ENCODE measurements around the gene NACC2. TPM values are rescaled to one million over a fixed set of nuclear protein-coding genes. Genes with fewer than 3 reads are reported as not detected.

NACC2 gene
- total and polyA plus RNA-seq, 2 experiments from 2014 or later, result 11.0 to 13.0 TPM

DNA sequence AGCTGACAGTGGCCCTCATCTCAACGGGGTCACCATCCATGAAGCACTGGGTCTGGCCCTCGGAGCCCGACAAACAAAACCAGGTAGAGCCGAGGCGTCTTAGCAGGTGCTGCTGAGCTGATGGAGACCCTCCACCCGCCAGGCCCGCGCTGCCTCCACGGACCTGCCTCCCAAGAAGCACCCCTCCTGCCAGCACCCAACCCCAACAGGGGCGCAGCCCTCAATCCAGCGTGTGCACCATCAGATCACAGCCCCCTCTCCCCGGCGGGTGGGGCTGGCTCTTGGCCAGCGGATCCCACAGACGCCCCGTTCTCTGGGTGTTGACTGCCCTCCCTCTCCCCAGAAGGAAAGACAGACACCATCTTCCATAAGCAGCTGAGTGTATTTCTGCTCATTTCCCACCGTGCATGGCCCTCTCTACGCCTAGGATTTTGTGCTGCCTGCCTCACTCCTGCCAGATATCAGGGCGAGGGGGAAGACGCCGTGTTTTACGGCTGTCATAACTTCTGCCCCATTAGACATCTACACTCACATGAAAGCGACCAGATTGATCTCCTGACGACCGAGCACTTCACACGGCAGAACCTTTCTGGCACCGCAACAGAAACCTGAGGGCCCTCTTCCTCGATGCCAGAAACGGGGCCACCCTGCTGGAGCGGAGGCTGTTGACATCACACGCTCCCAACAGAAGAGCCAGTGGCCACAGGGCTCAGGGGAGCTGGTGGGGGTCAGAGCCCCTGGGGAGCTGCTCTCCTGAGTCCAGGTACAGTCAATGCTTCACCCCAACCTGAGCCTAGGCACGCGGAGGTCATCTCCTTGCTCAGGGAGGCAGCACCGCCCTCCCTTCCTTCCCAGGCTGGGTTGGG, 12.4 kb downstream of the NACC2 start:
- H3K4me1 ChIP-seq (ENCODE audit: insufficient read depth), result no peaks in the 10 kb centered on the region
- H3K9me2 ChIP-seq (replicated peaks; ENCODE audit: insufficient read depth), result no peaks in the 10 kb centered on the region
- TF ChIP-seq EZH2 (IDR thresholded peaks at IDR 0.05; ENCODE audit: borderline replicate concordance), result no peak
- WGBS (ENCODE audit: low lambda C conversion rate, missing lambda C conversion rate), result 88% methylated on average over 34 of the region's 34 CpGs
- H3K4me3 ChIP-seq, result no peak overlapping the region
- no peak overlapping the region for H2AFZ ChIP-seq
- H3K4me2 ChIP-seq, result no peak overlapping the region
- H3K27me3 ChIP-seq, result no peaks in the 10 kb centered on the region
- no peak for DNase-seq (ENCODE audit: low spot score)
- H3K79me2 ChIP-seq, result peaks cover 86% of the 10 kb centered on the region
- H3K27ac ChIP-seq, result no peak overlapping the region
- H3K9me3 ChIP-seq (ENCODE audit: low read depth), result no peaks in the 10 kb centered on the region
- H3K36me3 ChIP-seq (replicated peaks; ENCODE audit: insufficient read depth, low read depth), result no peaks in the 10 kb centered on the region
- H4K20me1 ChIP-seq (ENCODE audit: insufficient read depth, poor library complexity, severe bottlenecking), result peaks cover 76% of the 10 kb centered on the region

DNA sequence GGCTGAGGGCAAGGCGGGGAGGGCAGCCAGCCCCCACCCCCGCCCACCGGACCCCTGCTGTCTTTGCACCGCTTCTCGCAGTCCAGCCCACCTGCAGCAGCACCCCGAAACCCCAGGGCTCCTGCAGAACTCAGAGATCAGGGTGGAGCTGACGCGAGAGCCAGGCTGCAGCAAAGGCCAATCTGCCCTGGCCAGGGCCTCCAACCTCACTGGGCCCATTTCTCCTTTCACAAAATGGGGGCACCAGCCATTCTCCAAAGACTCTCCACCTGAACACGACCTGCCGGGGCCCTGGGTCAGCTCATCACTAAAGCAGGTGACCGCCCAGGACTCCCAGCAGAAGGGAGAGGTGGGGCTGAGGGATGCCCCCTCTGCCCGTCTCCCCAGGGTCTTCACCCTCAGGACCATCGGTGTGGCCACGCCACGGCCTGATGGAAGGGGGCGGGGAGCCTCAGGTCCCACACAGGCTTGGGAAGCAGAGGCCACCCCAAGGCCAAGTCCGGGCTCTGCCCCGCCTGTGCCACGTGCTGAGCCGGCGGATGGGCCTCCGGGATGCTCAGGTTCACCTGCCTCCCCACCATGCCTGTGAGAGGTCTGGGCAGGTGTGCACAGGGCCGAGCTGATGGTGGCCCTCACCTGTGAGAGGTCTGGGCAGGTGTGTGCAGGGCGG, 13.1 kb downstream of the NACC2 start:
- no peak overlapping the region for H3K4me3 ChIP-seq
- no peaks in the 10 kb centered on the region for H3K9me3 ChIP-seq (ENCODE audit: low read depth)
- no peaks in the 10 kb centered on the region for H3K4me1 ChIP-seq (ENCODE audit: insufficient read depth)
- H4K20me1 ChIP-seq (ENCODE audit: insufficient read depth, poor library complexity, severe bottlenecking), result peaks cover 68% of the 10 kb centered on the region
- H3K27ac ChIP-seq, result no peak overlapping the region
- H3K9me2 ChIP-seq (replicated peaks; ENCODE audit: insufficient read depth), result no peaks in the 10 kb centered on the region
- DNase-seq (ENCODE audit: low spot score), result no peak
- H3K36me3 ChIP-seq (replicated peaks; ENCODE audit: insufficient read depth, low read depth), result no peaks in the 10 kb centered on the region
- H3K4me2 ChIP-seq, result no peak overlapping the region
- H2AFZ ChIP-seq, result no peak overlapping the region
- no peaks in the 10 kb centered on the region for H3K27me3 ChIP-seq
- TF ChIP-seq EZH2phosphoT487 (IDR thresholded peaks at IDR 0.05; ENCODE audit: low read depth, severe bottlenecking, unreplicated experiment) (no peak), EZH2 (IDR thresholded peaks at IDR 0.05; ENCODE audit: borderline replicate concordance) (no peak)
- TF ChIP-seq, protein P1, sequence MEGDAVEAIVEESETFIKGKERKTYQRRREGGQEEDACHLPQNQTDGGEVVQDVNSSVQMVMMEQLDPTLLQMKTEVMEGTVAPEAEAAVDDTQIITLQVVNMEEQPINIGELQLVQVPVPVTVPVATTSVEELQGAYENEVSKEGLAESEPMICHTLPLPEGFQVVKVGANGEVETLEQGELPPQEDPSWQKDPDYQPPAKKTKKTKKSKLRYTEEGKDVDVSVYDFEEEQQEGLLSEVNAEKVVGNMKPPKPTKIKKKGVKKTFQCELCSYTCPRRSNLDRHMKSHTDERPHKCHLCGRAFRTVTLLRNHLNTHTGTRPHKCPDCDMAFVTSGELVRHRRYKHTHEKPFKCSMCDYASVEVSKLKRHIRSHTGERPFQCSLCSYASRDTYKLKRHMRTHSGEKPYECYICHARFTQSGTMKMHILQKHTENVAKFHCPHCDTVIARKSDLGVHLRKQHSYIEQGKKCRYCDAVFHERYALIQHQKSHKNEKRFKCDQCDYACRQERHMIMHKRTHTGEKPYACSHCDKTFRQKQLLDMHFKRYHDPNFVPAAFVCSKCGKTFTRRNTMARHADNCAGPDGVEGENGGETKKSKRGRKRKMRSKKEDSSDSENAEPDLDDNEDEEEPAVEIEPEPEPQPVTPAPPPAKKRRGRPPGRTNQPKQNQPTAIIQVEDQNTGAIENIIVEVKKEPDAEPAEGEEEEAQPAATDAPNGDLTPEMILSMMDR (IDR thresholded peaks at IDR 0.05; ENCODE audit: poor library complexity), result no peak
- WGBS (ENCODE audit: low lambda C conversion rate, missing lambda C conversion rate), result 95% methylated on average over 19 of the region's 24 CpGs
- peaks cover 86% of the 10 kb centered on the region for H3K79me2 ChIP-seq

DNA sequence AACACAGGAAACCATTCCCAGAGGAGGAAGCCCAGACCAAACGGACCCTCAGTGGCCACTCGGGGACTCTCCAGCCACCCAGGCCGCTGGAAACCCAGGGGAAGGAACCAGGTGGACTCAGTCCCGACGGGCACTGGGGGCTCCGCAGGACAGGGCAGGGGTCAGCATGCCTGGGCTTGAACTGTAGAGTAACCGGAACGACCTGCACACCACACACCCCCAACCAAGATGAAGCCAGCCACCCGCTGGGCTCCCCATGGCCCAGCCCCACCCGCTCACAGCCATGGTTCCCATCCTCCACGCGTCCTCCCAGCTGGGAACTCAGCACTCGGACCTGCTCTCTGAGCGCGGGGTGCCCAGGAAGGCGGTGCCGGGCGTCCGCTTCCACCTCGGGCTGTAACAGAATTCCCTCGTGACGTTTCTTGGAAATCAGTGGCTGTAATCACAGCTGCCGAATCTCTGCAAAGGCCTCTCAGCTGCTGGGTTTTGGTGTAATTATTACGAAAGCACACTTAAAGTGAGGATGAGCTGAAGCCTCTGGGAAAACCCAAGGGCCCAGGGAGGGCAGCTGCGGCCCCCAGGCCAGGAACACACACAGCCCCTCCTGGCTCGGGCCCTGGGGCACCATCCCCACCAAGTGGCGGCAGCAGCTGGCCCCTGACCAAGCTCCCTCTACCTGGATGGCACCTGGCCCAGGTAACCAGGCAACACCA, 13.8 kb downstream of the NACC2 start:
- 87% methylated on average over 21 of the region's 27 CpGs for WGBS (ENCODE audit: low lambda C conversion rate, missing lambda C conversion rate)
- H3K27me3 ChIP-seq, result no peaks in the 10 kb centered on the region
- no peaks in the 10 kb centered on the region for H3K36me3 ChIP-seq (replicated peaks; ENCODE audit: insufficient read depth, low read depth)
- no peak for TF ChIP-seq EZH2phosphoT487 (IDR thresholded peaks at IDR 0.05; ENCODE audit: low read depth, severe bottlenecking, unreplicated experiment)
- TF ChIP-seq, protein P1 (IDR thresholded peaks at IDR 0.05; ENCODE audit: poor library complexity), result no peak
- TF ChIP-seq EZH2 (IDR thresholded peaks at IDR 0.05; ENCODE audit: borderline replicate concordance), result no peak
- no peaks in the 10 kb centered on the region for H3K9me2 ChIP-seq (replicated peaks; ENCODE audit: insufficient read depth)
- no peak for DNase-seq (ENCODE audit: low spot score)
- peaks cover 61% of the 10 kb centered on the region for H4K20me1 ChIP-seq (ENCODE audit: insufficient read depth, poor library complexity, severe bottlenecking)
- no peak overlapping the region for H3K4me3 ChIP-seq
- peaks cover 82% of the 10 kb centered on the region for H3K79me2 ChIP-seq
- H3K4me1 ChIP-seq (ENCODE audit: insufficient read depth), result no peaks in the 10 kb centered on the region
- no peaks in the 10 kb centered on the region for H3K9me3 ChIP-seq (ENCODE audit: low read depth)
- no peak overlapping the region for H3K27ac ChIP-seq
- H2AFZ ChIP-seq, result no peak overlapping the region
- H3K4me2 ChIP-seq, result no peak overlapping the region

Data from hepatocyte (in vitro differentiated cells).